WERI-Rb-1 (cell line): ENCODE measurements around the gene MARVELD3.

ENCODE experiments used
- DNase-seq: peaks from one replicate; pipeline ENCODE4 v3.0.0-alpha.2; 2020
- H3K27ac ChIP-seq: fragments of 250-450 bp; sonication (Bioruptor Pico); 2 replicates; pipeline ENCODE4 v1.5.1; 2020; ENCODE audit warnings: mild to moderate bottlenecking, moderate library complexity
- H3K27me3 ChIP-seq: fragments of 250-450 bp; sonication (Bioruptor Pico); 2 replicates; pipeline ENCODE4 v1.5.1; 2021; ENCODE audit warnings: mild to moderate bottlenecking, low read depth, moderate library complexity; ENCODE audit not compliant: insufficient read depth, severe bottlenecking
- H3K36me3 ChIP-seq: fragments of 250-450 bp; sonication (Bioruptor Pico); 2 replicates; pipeline ENCODE4 v1.5.1; 2020; ENCODE audit warnings: mild to moderate bottlenecking, moderate library complexity
- H3K4me3 ChIP-seq: 2 replicates; pipeline ENCODE4 v1.5.1; 2011; ENCODE audit warnings: low read depth, mild to moderate bottlenecking, control low read depth, low read length
- H3K9me3 ChIP-seq: fragments of 250-450 bp; sonication (Bioruptor Pico); 2 replicates; pipeline ENCODE4 v1.5.1; 2021; ENCODE audit warnings: mild to moderate bottlenecking, moderate library complexity; ENCODE audit not compliant: severe bottlenecking
- CTCF ChIP-seq: IDR thresholded peaks from 2 replicates; pipeline ENCODE4 v1.5.1; 2011; ENCODE audit warnings: low read depth, mild to moderate bottlenecking, control low read depth, inconsistent platforms, low read length

Gene MARVELD3

GRCh38 chr16:71666264-71666663 lies 40.3 kb downstream of the MARVELD3 start:
- Histone ChIP-seq H3K9me3 (no peaks in the 10 kb centered on the region), H3K36me3 (peaks cover 61% of the 10 kb centered on the region)

GRCh38 chr16:71666928-71667707 lies 41.1 kb downstream of the MARVELD3 start:
- Histone ChIP-seq H3K27ac (no peak overlapping the region), H3K4me3 (no peak overlapping the region), H3K27me3 (no peaks in the 10 kb centered on the region), H3K9me3 (no peaks in the 10 kb centered on the region), H3K36me3 (peaks cover 63% of the 10 kb centered on the region)
- TF ChIP-seq CTCF = no peak
- DNase-seq = no peak

More at GRCh38 chr16:71666264-71666663, 40.3 kb downstream of the MARVELD3 start:
- Histone ChIP-seq H3K27ac (no peak overlapping the region), H3K4me3 (no peak overlapping the region), H3K27me3 (no peaks in the 10 kb centered on the region)
- TF ChIP-seq CTCF = no peak
- no peak for DNase-seq

GRCh38 chr16:71669926-71670536 lies 44.0 kb downstream of the MARVELD3 start:
- H3K27me3 ChIP-seq = no peaks in the 10 kb centered on the region
- H3K4me3 ChIP-seq = no peak overlapping the region
- no peak for TF ChIP-seq CTCF
- H3K9me3 ChIP-seq = no peaks in the 10 kb centered on the region
- peaks cover 69% of the 10 kb centered on the region for H3K36me3 ChIP-seq
- H3K27ac ChIP-seq = no peak overlapping the region
- DNase-seq = no peak

- peaks cover 71% of the 10 kb centered on the region for H3K36me3 ChIP-seq
- no peak overlapping the region for H3K27ac ChIP-seq
- no peak overlapping the region for H3K4me3 ChIP-seq
- DNase-seq = no peak
- no peaks in the 10 kb centered on the region for H3K27me3 ChIP-seq
- no peaks in the 10 kb centered on the region for H3K9me3 ChIP-seq
- TF ChIP-seq CTCF = no peak
Measured at GRCh38 chr16:71670537-71670936, 44.6 kb downstream of the MARVELD3 start.

- Histone ChIP-seq H3K27me3 (no peaks in the 10 kb centered on the region), H3K27ac (no peak overlapping the region), H3K36me3 (peaks cover 71% of the 10 kb centered on the region), H3K4me3 (no peak overlapping the region), H3K9me3 (no peaks in the 10 kb centered on the region)
- no peak for TF ChIP-seq CTCF
- no peak for DNase-seq
Measured at GRCh38 chr16:71671165-71671564, 45.2 kb downstream of the MARVELD3 start.
